GM12878 (cell line): ENCODE measurements around the gene CASP3. TPM values are rescaled to one million over a fixed set of nuclear protein-coding genes. Genes with fewer than 3 reads are reported as not detected.

Source experiments
- CBX5 ChIP-seq: sonication (generic); IDR thresholded peaks from 2 replicates; pipeline ENCODE4 v1.6.1; 2016; ENCODE audit warnings: low read depth, moderate library complexity, mild to moderate bottlenecking, inconsistent platforms
- LARP7 ChIP-seq: fragments of 450-650 bp; IDR thresholded peaks from 2 replicates; pipeline ENCODE4 v1.6.1; 2017; ENCODE audit warnings: mild to moderate bottlenecking
- MYB ChIP-seq: fragments of 150-350 bp; IDR thresholded peaks from 2 replicates; pipeline ENCODE4 v1.6.1; 2014; ENCODE audit warnings: mild to moderate bottlenecking, low read depth, low read length, borderline replicate concordance
- NFYB ChIP-seq: IDR thresholded peaks from 2 replicates; pipeline ENCODE4 v1.6.1; 2011; ENCODE audit warnings: low read depth, mild to moderate bottlenecking, low read length, improper control_type of control experiment, moderate library complexity; ENCODE audit not compliant: insufficient read depth
- SIN3A ChIP-seq: IDR thresholded peaks from 2 replicates; pipeline ENCODE4 v1.6.1; 2012; ENCODE audit warnings: low read depth, low read length, improper control_type of control experiment
- SMAD1 ChIP-seq: fragments of 450-650 bp; IDR thresholded peaks from 2 replicates; pipeline ENCODE4 v1.6.1; 2018; ENCODE audit warnings: mild to moderate bottlenecking, low read depth; ENCODE audit not compliant: partially characterized antibody
- SRF ChIP-seq, 2 experiments: IDR thresholded peaks; 2 replicates each; pipeline ENCODE4 v1.6.1; 2011; ENCODE audit warnings: low read depth in 2 of 2, low read length in 2 of 2, mild to moderate bottlenecking in 1 of 2, moderate library complexity in 1 of 2
- ZNF207 ChIP-seq: fragments of 450-650 bp; IDR thresholded peaks from 2 replicates; pipeline ENCODE4 v1.6.1; 2014; ENCODE audit warnings: antibody characterized with exemption, mild to moderate bottlenecking, borderline replicate concordance
- polyA plus RNA-seq, 11 experiments: library from polyadenylated mRNA; depleted of rRNA in 4 of 11; unstranded in 6 of 11; stranded (reverse) in 5 of 11; fragments of >200 nt; fragmentation: Nextera tagmentation in 4 of 11; fragmentation: Illumina TruSeq in 1 of 11; extraction: Ambion mirVana in 4 of 11; extraction: Trizol in 1 of 11; gene quantifications; 1 replicate in 1 of 11; 2 replicates in 10 of 11; pipeline versions ENCODE4 v1.2.1 to v1.2.3, GENCODE V29; 2011 to 2016; ENCODE audit warnings: inconsistent platforms in 2 of 11, missing spikeins in 2 of 11, low read depth in 1 of 11
- total RNA-seq, 4 experiments: library from RNA; depleted of rRNA in 3 of 4; stranded (reverse); fragments of >200 nt in 3 of 4; fragmentation: Illumina TruSeq in 1 of 4; extraction: Trizol in 1 of 4; gene quantifications; 2 replicates each; pipeline versions ENCODE4 v1.2.1 to v1.2.3, GENCODE V29; 2013 to 2021
- TF ChIP-seq, protein P1 (sequence below): IDR thresholded peaks from 2 replicates; pipeline ENCODE4 v1.6.1; 2011; ENCODE audit warnings: borderline replicate concordance, low read depth, mild to moderate bottlenecking, moderate library complexity, low read length; ENCODE audit not compliant: insufficient read depth, poor library complexity, severe bottlenecking
- TF ChIP-seq, protein P2 (sequence below): fragments of 450-650 bp; formaldehyde crosslinking; IDR thresholded peaks from 2 replicates; pipeline ENCODE4 v1.4.0; 2020; ENCODE audit warnings: mild to moderate bottlenecking, moderate library complexity
- TF ChIP-seq, protein P3 (sequence below): IDR thresholded peaks from 2 replicates; pipeline ENCODE4 v1.6.1; 2012; ENCODE audit warnings: low read depth, low read length, improper control_type of control experiment
- TF ChIP-seq, protein P4 (sequence below): fragments of 450-650 bp; IDR thresholded peaks from 2 replicates; pipeline ENCODE4 v1.6.1; 2017; ENCODE audit warnings: mild to moderate bottlenecking
- TF ChIP-seq, protein P5 (sequence below): IDR thresholded peaks from 2 replicates; pipeline ENCODE4 v1.6.1; 2012; ENCODE audit warnings: low read length, inconsistent platforms

The CASP3 gene
- total and polyA plus RNA-seq, 10 of the 15 experiments (the other 5 are each of a cell fraction or from before 2014, with no cell fraction given): 50.0 to 194 (median 74.4) TPM

DNA sequence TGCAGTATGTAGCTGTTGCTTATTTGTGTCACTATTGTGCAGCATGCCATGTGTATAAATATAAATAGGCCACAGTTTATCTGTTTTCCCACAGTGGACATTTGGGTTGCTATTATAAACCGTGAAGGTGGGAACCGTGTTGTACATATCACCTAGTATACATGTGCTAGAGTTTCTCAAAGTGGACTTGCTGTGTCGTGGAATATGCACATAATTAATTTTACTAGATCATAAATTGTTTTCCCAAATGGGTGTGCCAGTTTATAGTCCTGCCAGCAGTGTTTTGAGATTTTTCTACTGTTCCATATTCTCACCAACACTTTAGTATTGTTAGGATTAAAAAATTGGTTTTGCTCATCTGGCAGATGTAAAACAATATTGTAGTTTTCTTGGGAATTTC lies 38.8 kb upstream of the CASP3 start (continued):
- TF ChIP-seq, protein P1, sequence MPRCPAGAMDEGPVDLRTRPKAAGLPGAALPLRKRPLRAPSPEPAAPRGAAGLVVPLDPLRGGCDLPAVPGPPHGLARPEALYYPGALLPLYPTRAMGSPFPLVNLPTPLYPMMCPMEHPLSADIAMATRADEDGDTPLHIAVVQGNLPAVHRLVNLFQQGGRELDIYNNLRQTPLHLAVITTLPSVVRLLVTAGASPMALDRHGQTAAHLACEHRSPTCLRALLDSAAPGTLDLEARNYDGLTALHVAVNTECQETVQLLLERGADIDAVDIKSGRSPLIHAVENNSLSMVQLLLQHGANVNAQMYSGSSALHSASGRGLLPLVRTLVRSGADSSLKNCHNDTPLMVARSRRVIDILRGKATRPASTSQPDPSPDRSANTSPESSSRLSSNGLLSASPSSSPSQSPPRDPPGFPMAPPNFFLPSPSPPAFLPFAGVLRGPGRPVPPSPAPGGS: no peak
- TF ChIP-seq SIN3A: no peak
- TF ChIP-seq, protein P2, sequence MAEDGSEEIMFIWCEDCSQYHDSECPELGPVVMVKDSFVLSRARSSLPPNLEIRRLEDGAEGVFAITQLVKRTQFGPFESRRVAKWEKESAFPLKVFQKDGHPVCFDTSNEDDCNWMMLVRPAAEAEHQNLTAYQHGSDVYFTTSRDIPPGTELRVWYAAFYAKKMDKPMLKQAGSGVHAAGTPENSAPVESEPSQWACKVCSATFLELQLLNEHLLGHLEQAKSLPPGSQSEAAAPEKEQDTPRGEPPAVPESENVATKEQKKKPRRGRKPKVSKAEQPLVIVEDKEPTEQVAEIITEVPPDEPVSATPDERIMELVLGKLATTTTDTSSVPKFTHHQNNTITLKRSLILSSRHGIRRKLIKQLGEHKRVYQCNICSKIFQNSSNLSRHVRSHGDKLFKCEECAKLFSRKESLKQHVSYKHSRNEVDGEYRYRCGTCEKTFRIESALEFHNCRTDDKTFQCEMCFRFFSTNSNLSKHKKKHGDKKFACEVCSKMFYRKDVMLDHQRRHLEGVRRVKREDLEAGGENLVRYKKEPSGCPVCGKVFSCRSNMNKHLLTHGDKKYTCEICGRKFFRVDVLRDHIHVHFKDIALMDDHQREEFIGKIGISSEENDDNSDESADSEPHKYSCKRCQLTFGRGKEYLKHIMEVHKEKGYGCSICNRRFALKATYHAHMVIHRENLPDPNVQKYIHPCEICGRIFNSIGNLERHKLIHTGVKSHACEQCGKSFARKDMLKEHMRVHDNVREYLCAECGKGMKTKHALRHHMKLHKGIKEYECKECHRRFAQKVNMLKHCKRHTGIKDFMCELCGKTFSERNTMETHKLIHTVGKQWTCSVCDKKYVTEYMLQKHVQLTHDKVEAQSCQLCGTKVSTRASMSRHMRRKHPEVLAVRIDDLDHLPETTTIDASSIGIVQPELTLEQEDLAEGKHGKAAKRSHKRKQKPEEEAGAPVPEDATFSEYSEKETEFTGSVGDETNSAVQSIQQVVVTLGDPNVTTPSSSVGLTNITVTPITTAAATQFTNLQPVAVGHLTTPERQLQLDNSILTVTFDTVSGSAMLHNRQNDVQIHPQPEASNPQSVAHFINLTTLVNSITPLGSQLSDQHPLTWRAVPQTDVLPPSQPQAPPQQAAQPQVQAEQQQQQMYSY: no peak
- TF ChIP-seq, protein P3, sequence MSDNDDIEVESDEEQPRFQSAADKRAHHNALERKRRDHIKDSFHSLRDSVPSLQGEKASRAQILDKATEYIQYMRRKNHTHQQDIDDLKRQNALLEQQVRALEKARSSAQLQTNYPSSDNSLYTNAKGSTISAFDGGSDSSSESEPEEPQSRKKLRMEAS: no peak
- no peak for TF ChIP-seq LARP7
- TF ChIP-seq MYB: no peak
- no peak for TF ChIP-seq ZNF207
- no peak for TF ChIP-seq CBX5
- TF ChIP-seq, protein P4, sequence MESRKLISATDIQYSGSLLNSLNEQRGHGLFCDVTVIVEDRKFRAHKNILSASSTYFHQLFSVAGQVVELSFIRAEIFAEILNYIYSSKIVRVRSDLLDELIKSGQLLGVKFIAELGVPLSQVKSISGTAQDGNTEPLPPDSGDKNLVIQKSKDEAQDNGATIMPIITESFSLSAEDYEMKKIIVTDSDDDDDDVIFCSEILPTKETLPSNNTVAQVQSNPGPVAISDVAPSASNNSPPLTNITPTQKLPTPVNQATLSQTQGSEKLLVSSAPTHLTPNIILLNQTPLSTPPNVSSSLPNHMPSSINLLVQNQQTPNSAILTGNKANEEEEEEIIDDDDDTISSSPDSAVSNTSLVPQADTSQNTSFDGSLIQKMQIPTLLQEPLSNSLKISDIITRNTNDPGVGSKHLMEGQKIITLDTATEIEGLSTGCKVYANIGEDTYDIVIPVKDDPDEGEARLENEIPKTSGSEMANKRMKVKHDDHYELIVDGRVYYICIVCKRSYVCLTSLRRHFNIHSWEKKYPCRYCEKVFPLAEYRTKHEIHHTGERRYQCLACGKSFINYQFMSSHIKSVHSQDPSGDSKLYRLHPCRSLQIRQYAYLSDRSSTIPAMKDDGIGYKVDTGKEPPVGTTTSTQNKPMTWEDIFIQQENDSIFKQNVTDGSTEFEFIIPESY: no peak
- TF ChIP-seq, protein P5, sequence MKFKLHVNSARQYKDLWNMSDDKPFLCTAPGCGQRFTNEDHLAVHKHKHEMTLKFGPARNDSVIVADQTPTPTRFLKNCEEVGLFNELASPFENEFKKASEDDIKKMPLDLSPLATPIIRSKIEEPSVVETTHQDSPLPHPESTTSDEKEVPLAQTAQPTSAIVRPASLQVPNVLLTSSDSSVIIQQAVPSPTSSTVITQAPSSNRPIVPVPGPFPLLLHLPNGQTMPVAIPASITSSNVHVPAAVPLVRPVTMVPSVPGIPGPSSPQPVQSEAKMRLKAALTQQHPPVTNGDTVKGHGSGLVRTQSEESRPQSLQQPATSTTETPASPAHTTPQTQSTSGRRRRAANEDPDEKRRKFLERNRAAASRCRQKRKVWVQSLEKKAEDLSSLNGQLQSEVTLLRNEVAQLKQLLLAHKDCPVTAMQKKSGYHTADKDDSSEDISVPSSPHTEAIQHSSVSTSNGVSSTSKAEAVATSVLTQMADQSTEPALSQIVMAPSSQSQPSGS: no peak
- TF ChIP-seq SRF (IDR thresholded peaks at IDR 0.05; ENCODE audit: low read depth in 2 of 2, low read length in 2 of 2): no peak
- TF ChIP-seq SMAD1: no peak
- TF ChIP-seq NFYB: no peak
